ENCODE measurements around the gene CLIP4.

- TF ChIP-seq CTCF (IDR thresholded peaks at IDR 0.05) (no peak), POLR2A (IDR thresholded peaks at IDR 0.05) (no peak)
Measured at GRCh38 chr2:29113027-29113686, 2.1 kb upstream of the CLIP4 start.

All from transverse colon (tissue), 3 donors.